ENCODE data around the gene SLC46A3.
"Not testable (repeated sequence)": the region's sequence is repeated elsewhere in the genome, so short reads cannot be mapped to it uniquely, and the experiment has no call there.

The SLC46A3 gene

DNA sequence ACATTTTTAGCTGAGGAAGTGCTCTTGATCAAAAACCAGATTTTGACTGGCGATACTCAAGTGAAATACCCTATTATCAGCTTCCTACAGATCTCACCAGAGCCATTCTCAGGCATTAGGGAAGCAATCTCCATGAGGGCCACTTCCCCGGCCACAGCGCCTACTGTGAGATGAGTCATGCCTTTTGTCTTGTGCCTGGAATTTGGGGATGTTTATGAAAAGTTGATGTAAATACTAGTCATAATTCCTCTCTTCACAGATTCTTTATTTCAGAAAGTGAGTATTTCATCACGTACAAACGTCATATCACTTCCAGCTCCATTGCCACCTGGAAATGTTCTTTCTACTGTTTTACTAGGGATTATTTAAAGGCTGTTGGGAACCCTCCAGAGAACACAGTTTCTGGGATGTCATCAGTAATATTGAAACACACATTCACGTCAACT lies 25.3 kb upstream of the SLC46A3 start:
- no peak overlapping the region for H3K4me3 ChIP-seq (replicated peaks in 1 of 2; ENCODE audit: low read depth in 2 of 2, low read length in 2 of 2)
- peak; percentile 70 to 90 for DNase-seq (ENCODE audit: low read depth in 2 of 2)
- no peak for TF ChIP-seq CTCF (IDR thresholded peaks at IDR 0.05; ENCODE audit: low read depth, low read length)

GRCh38 chr13:28743499-28744083 lies 24.8 kb upstream of the SLC46A3 start:
- no peak for DNase-seq (ENCODE audit: low read depth in 2 of 2)

GRCh38 chr13:28743020-28743419 lies 24.2 kb upstream of the SLC46A3 start:
- DNase-seq (ENCODE audit: low read depth in 2 of 2): no peak
- H3K4me3 ChIP-seq (replicated peaks in 1 of 2; ENCODE audit: low read depth in 2 of 2, low read length in 2 of 2): no peak overlapping the region
- no peak for TF ChIP-seq CTCF (IDR thresholded peaks at IDR 0.05; ENCODE audit: low read depth, low read length)

More at GRCh38 chr13:28743499-28744083, 24.8 kb upstream of the SLC46A3 start:
- no peak for TF ChIP-seq CTCF (IDR thresholded peaks at IDR 0.05; ENCODE audit: low read depth, low read length)
- H3K4me3 ChIP-seq (replicated peaks in 1 of 2; ENCODE audit: low read depth in 2 of 2, low read length in 2 of 2): no peak overlapping the region

DNA sequence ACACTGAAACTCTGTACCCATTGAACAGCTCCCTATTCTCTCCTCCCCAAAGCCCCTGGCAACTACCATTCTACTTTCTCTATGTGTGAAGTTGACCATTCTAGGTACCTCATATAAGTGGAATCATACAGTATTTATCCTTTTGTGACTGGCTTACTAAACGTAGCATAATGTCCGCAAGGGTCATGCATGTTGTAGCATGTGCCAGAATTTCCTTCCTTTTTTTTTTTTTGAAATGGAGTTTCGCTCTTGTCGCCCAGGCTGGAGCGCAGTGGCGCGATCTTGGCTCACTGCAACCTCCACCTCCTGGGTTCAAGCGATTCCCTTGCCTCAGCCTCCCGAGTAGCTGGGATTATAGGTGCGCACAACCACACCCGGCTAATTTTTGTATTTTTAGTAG lies 23.7 kb upstream of the SLC46A3 start:
- not testable (repeated sequence) for H3K4me3 ChIP-seq (replicated peaks in 1 of 2; ENCODE audit: low read depth in 2 of 2, low read length in 2 of 2); DNase-seq (ENCODE audit: low read depth in 2 of 2)

DNA sequence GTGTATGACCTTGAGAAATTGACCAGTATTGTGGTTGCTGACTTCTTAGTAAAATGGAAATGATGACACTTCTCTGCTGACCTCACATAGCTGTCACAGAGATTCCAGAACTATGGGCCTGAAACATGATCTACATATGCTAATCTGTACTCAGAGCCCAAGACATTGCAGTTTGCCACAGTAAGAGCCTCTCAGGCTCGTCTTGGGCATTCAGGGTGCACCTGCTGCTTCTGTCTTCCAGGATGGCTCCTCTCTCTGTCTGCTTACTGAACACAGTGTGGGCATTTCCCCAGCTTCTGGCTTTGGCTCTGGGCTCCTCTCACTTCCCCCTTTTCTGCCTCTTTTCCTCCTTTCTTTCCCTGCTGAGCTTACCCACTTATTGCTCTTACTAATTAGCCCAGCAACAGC lies 22.3 kb upstream of the SLC46A3 start:
- peak in 1 of 2 donors; percentile 25 for DNase-seq (ENCODE audit: low read depth in 2 of 2)
- no peak overlapping the region for H3K4me3 ChIP-seq (replicated peaks in 1 of 2; ENCODE audit: low read depth in 2 of 2, low read length in 2 of 2)
- no peak for TF ChIP-seq CTCF (IDR thresholded peaks at IDR 0.05; ENCODE audit: low read depth, low read length)

DNA sequence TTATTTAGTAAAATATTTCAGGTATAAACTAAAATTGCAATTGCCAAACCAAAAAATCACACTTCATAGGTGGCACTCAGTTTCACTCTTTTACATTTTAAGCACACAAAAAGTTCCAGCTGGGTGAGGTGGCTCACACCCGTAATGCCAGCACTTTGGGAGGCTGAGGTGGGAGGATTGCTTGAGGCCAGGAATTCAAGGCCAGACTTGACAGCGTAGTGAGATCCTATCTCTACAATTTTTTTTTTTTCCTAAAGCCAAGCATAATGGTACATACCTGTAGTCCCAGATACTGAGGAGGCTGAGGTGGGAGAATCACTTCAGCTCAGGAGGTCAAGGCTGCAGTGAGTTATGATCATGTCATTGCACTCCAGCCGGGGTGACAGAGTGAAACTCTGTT lies 20.6 kb upstream of the SLC46A3 start:
- no peak for DNase-seq (ENCODE audit: low read depth in 2 of 2)
- no peak for TF ChIP-seq CTCF (IDR thresholded peaks at IDR 0.05; ENCODE audit: low read depth, low read length)
- no peak overlapping the region for H3K4me3 ChIP-seq (replicated peaks in 1 of 2; ENCODE audit: low read depth in 2 of 2, low read length in 2 of 2)

DNA sequence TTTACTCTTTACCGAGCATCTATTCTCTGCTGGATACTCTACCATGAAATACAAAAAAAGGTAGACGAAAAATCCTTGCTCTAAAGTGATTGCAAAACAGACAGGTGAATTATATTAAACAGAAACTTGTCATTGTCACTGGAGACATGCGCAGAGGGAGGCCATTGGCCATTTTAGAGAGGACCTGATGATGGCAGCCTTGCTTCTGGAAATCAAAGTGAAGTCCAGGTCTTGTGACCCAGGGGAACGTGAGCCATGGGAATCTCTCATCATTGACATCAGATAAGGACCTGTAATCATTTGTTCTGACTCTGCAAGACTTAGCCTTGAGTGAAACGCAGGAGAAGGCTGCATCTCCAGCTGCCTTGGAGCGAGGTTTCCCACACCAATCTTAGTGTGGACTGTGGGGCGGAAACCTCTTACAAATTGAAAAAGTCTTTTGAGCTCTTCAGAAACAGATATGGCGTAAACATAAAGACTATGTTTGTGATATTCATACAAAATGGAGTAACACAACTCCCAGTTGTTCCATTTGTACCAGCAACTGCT lies 16.8 kb upstream of the SLC46A3 start:
- H3K4me3 ChIP-seq (replicated peaks in 1 of 2; ENCODE audit: low read depth in 2 of 2, low read length in 2 of 2): no peak overlapping the region
- no peak for TF ChIP-seq CTCF (IDR thresholded peaks at IDR 0.05; ENCODE audit: low read depth, low read length)

More for the DNA sequence above, 16.8 kb upstream of the SLC46A3 start:
- no peak for DNase-seq (ENCODE audit: low read depth in 2 of 2)

All from cardiac fibroblast (primary cell).